H9 (cell line): ENCODE measurements around the gene RNF5. TPM values are rescaled to one million over a fixed set of nuclear protein-coding genes. Genes with fewer than 3 reads are reported as not detected.

Experiments used
- DNase-seq: peaks from one replicate; pipeline ENCODE4 v3.0.0-alpha.2; 2017
- H2AFZ ChIP-seq: one replicate; pipeline ENCODE4 v1.6.1; 2013; ENCODE audit warnings: mild to moderate bottlenecking, low read length, control low read depth, moderate library complexity
- H2AK5ac ChIP-seq: 2 replicates; pipeline ENCODE4 v1.6.1; 2013; ENCODE audit warnings: low read length, control low read depth, mixed read lengths; ENCODE audit not compliant: insufficient read length
- H2BK120ac ChIP-seq: one replicate; pipeline ENCODE4 v1.6.1; 2013; ENCODE audit warnings: low read depth, mild to moderate bottlenecking, low read length, control low read depth, inconsistent platforms; ENCODE audit not compliant: poor library complexity, severe bottlenecking
- H2BK12ac ChIP-seq: 2 replicates; pipeline ENCODE4 v1.6.1; 2013; ENCODE audit warnings: low read length, control low read depth, mixed read lengths, low read depth; ENCODE audit not compliant: insufficient read length
- H2BK15ac ChIP-seq: 2 replicates; pipeline ENCODE4 v1.6.1; 2013; ENCODE audit warnings: low read depth, low read length, control low read depth
- H2BK20ac ChIP-seq: one replicate; pipeline ENCODE4 v1.6.1; 2013; ENCODE audit warnings: low read depth, mild to moderate bottlenecking, low read length, control low read depth, inconsistent platforms; ENCODE audit not compliant: poor library complexity, severe bottlenecking
- H2BK5ac ChIP-seq: 2 replicates; pipeline ENCODE4 v1.6.1; 2013; ENCODE audit warnings: low read length, control low read depth, mixed read lengths; ENCODE audit not compliant: insufficient read length
- H3K14ac ChIP-seq: 2 replicates; pipeline ENCODE4 v1.6.1; 2013; ENCODE audit warnings: low read length, control low read depth; ENCODE audit not compliant: insufficient read depth
- H3K18ac ChIP-seq: 2 replicates; pipeline ENCODE4 v1.6.1; 2013; ENCODE audit warnings: low read depth, mild to moderate bottlenecking, mixed read lengths, low read length, control low read depth; ENCODE audit not compliant: insufficient read length
- H3K23ac ChIP-seq: 2 replicates; pipeline ENCODE4 v1.6.1; 2013; ENCODE audit warnings: low read length, control low read depth, mixed read lengths, low read depth; ENCODE audit not compliant: insufficient read length
- H3K23me2 ChIP-seq: 2 replicates; pipeline ENCODE4 v1.6.1; 2013; ENCODE audit warnings: low read depth, mild to moderate bottlenecking, mixed read lengths, low read length, control low read depth; ENCODE audit not compliant: insufficient read length, poor library complexity, severe bottlenecking
- H3K27ac ChIP-seq: 2 replicates; pipeline ENCODE4 v1.5.1; 2013; ENCODE audit warnings: low read length, control low read depth, mixed read lengths, low read depth; ENCODE audit not compliant: insufficient read length
- H3K27me3 ChIP-seq: 2 replicates; pipeline ENCODE4 v1.6.1; 2013; ENCODE audit warnings: low read length, control low read depth, inconsistent platforms; ENCODE audit not compliant: insufficient read depth
- H3K4ac ChIP-seq: 2 replicates; pipeline ENCODE4 v1.6.1; 2013; ENCODE audit warnings: low read depth, mild to moderate bottlenecking, control low read depth, inconsistent platforms, low read length, moderate library complexity
- H3K4me1 ChIP-seq: 2 replicates; pipeline ENCODE4 v1.6.1; 2013; ENCODE audit warnings: low read length, control low read depth, inconsistent platforms; ENCODE audit not compliant: insufficient read depth
- H3K4me2 ChIP-seq: 2 replicates; pipeline ENCODE4 v1.6.1; 2013; ENCODE audit warnings: low read length, control low read depth, mixed read lengths; ENCODE audit not compliant: insufficient read length, insufficient read depth
- H3K56ac ChIP-seq: 2 replicates; pipeline ENCODE4 v1.6.1; 2013; ENCODE audit warnings: low read depth, mild to moderate bottlenecking, mixed read lengths, low read length, control low read depth; ENCODE audit not compliant: insufficient read length
- H3K79me1 ChIP-seq: 2 replicates; pipeline ENCODE4 v1.6.1; 2013; ENCODE audit warnings: low read depth, mild to moderate bottlenecking, moderate library complexity, low read length, control low read depth, inconsistent platforms; ENCODE audit not compliant: insufficient read depth, poor library complexity, severe bottlenecking
- H3K79me2 ChIP-seq: 2 replicates; pipeline ENCODE4 v1.6.1; 2013; ENCODE audit warnings: low read length, control low read depth, inconsistent platforms; ENCODE audit not compliant: insufficient read depth
- H3K9ac ChIP-seq: 2 replicates; pipeline ENCODE4 v1.6.1; 2013; ENCODE audit warnings: low read length, control low read depth, mixed read lengths; ENCODE audit not compliant: insufficient read length; ENCODE audit errors: extremely low read depth
- H3K9me3 ChIP-seq: one replicate; pipeline ENCODE4 v1.6.1; 2013; ENCODE audit warnings: low read depth, low read length, inconsistent platforms; ENCODE audit not compliant: control insufficient read depth
- H3T11ph ChIP-seq: one replicate; pipeline ENCODE4 v1.6.1; 2013; ENCODE audit warnings: mild to moderate bottlenecking, low read length, control low read depth, inconsistent platforms
- H4K20me1 ChIP-seq: one replicate; pipeline ENCODE4 v1.6.1; 2013; ENCODE audit not compliant: control insufficient read depth, insufficient read length, insufficient read depth
- H4K5ac ChIP-seq: 2 replicates; pipeline ENCODE4 v1.6.1; 2013; ENCODE audit warnings: low read depth, mild to moderate bottlenecking, mixed read lengths, low read length, control low read depth; ENCODE audit not compliant: insufficient read length
- H4K8ac ChIP-seq: replicated peaks from 2 replicates; pipeline ENCODE4 v1.6.1; 2013; ENCODE audit warnings: low read length, control low read depth, mixed read lengths, low read depth; ENCODE audit not compliant: insufficient read length
- H4K91ac ChIP-seq: 2 replicates; pipeline ENCODE4 v1.6.1; 2013; ENCODE audit warnings: low read depth, mild to moderate bottlenecking, moderate library complexity, mixed read lengths, low read length, control low read depth; ENCODE audit not compliant: insufficient read length
- H3K27ac Mint-ChIP-seq, 3 experiments: 2 replicates in 2 of 3; 3 replicates in 1 of 3; pipeline ENCODE4 v1.8.0; 2020 to 2021; ENCODE audit warnings: mixed read lengths in 3 of 3, mild to moderate bottlenecking in 1 of 3, moderate library complexity in 1 of 3
- H3K27me3 Mint-ChIP-seq: 2 replicates; pipeline ENCODE4 v1.8.0; 2021; ENCODE audit warnings: low read depth, mild to moderate bottlenecking, moderate library complexity, mixed read lengths
- H3K36me3 Mint-ChIP-seq, 3 experiments: 2 replicates in 2 of 3; 3 replicates in 1 of 3; pipeline ENCODE4 v1.8.0; 2020 to 2021; ENCODE audit warnings: low read depth in 3 of 3, mixed read lengths in 3 of 3; ENCODE audit not compliant: insufficient read depth in 1 of 3
- H3K4me1 Mint-ChIP-seq, 2 experiments: 2 replicates each; pipeline ENCODE4 v1.8.0; 2020; ENCODE audit warnings: mixed read lengths in 2 of 2
- H3K4me3 Mint-ChIP-seq, 2 experiments: 2 replicates in 1 of 2; 3 replicates in 1 of 2; pipeline ENCODE4 v1.8.0; 2020 to 2021; ENCODE audit warnings: mild to moderate bottlenecking in 2 of 2, mixed read lengths in 2 of 2, moderate library complexity in 1 of 2
- H3K9me3 Mint-ChIP-seq, 2 experiments: 2 replicates in 1 of 2; 3 replicates in 1 of 2; pipeline ENCODE4 v1.8.0; 2020; ENCODE audit warnings: mild to moderate bottlenecking in 2 of 2, mixed read lengths in 2 of 2, moderate library complexity in 1 of 2
- WGBS: extraction: QIAGEN DNeasy Blood & Tissue Kit; methylation state at CpG from one replicate; pipeline ENCODE4 v1.1.7; 2013; ENCODE audit warnings: missing lambda C conversion rate, low lambda C conversion rate, mixed read lengths; ENCODE audit not compliant: insufficient read length; ENCODE audit errors: extremely low coverage; 5-methylcytosine and 5-hydroxymethylcytosine counted together
- total RNA-seq: library from RNA; stranded (reverse); gene quantifications from 2 replicates; pipeline ENCODE4 v1.2.1, GENCODE V29; 2021
- TF ChIP-seq, protein P1 (sequence below): fragments of 200-600 bp; sonication (generic); conservative IDR thresholded peaks from 3 replicates; pipeline ENCODE4 v1.8.0; 2021; ENCODE audit warnings: antibody characterized with exemption, mild to moderate bottlenecking

RNF5 gene
- total RNA-seq, 1 experiment from 2014 or later = 116 TPM

DNA sequence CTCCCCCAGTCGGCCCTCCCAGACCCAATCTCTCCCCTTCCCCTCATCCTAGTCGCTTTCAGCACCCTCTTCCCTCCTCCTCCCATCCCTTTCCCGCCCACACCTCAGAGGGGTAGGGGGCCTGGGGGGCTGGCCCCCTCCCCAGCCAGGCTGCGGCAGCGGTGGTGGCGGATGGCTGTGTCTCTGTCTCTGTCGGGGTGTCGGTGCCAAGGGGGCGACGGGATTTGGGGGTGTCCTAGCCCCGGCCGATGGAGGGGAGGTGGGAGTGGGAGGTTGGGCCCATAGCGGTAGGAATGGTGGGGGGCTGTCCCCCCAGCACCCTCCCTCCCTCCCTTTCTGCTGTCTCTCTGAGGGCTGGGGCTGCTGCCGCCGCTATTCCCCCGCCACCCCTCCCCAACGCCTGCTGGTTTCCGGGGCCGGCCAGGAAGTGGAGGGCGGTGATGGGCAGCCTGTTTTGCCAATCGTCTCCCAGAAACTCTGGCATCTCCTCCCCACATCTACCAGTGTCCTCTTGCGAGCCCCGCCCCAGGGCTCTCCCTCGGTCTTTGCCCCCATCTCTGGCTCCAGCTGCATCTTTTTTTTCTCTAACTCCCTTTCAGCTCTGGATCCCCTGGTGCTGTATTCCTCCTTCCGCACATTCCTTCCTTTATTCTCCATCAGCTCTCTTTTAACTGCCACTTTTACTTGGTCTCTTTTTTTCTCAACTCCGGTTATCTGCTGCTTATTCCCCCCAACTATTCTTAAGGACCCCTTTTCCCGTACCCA lies 2.3 kb upstream of the RNF5 start, which contains the start of gene AGPAT1:
Gene AGPAT1 (minus strand): TSS at position 374 of the 765 bp plus-strand sequence. CDS start 4,588 bp downstream, outside the sequence.
- Mint-ChIP-seq H3K9me3 (no peaks in the 10 kb centered on the region; a peak in 1 of 5 replicates), H3K27ac (peak within 1 kb of the TSS; percentile 98), H3K4me3 (peak within 1 kb of the TSS; percentile 83 to 86), H3K36me3 (peaks cover 22 to 34% (median 33%) of the 10 kb centered on the region in 3 experiments), H3K27me3 (no peaks in the 10 kb centered on the region; the same call in 1 of the 2 replicates), H3K4me1 (peaks cover 38 to 47% of the 10 kb centered on the region in 2 experiments)
- TF ChIP-seq, protein P1, sequence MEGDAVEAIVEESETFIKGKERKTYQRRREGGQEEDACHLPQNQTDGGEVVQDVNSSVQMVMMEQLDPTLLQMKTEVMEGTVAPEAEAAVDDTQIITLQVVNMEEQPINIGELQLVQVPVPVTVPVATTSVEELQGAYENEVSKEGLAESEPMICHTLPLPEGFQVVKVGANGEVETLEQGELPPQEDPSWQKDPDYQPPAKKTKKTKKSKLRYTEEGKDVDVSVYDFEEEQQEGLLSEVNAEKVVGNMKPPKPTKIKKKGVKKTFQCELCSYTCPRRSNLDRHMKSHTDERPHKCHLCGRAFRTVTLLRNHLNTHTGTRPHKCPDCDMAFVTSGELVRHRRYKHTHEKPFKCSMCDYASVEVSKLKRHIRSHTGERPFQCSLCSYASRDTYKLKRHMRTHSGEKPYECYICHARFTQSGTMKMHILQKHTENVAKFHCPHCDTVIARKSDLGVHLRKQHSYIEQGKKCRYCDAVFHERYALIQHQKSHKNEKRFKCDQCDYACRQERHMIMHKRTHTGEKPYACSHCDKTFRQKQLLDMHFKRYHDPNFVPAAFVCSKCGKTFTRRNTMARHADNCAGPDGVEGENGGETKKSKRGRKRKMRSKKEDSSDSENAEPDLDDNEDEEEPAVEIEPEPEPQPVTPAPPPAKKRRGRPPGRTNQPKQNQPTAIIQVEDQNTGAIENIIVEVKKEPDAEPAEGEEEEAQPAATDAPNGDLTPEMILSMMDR = no peak
- H3K79me2 ChIP-seq = peaks cover 18% of the 10 kb centered on the region; the same call in 1 of the 2 replicates
- peak within 1 kb of the TSS; percentile 90 for H3K18ac ChIP-seq
- no peak within 1 kb of the TSS for H2BK12ac ChIP-seq
- peak within 1 kb of the TSS; percentile 51 for H2BK120ac ChIP-seq
- no peaks in the 10 kb centered on the region for H4K20me1 ChIP-seq
- no peak within 1 kb of the TSS; the same call in 1 of the 2 replicates for H3K4ac ChIP-seq
- H2AFZ ChIP-seq = no peak within 1 kb of the TSS
- no peaks in the 10 kb centered on the region for H3K27me3 ChIP-seq
- peaks cover 22% of the 10 kb centered on the region for H3K23me2 ChIP-seq
- H3K4me1 ChIP-seq = peaks cover 7% of the 10 kb centered on the region
- no peak within 1 kb of the TSS for H2BK15ac ChIP-seq
- H3K14ac ChIP-seq = peak within 1 kb of the TSS; percentile 86; the same call in 1 of the 2 replicates
- no CpG with 5 or more reads among the region's 27 CpGs for WGBS
- no peaks in the 10 kb centered on the region for H3K79me1 ChIP-seq
- H3K27ac ChIP-seq = peak within 1 kb of the TSS; percentile 68
- no peak within 1 kb of the TSS for H4K5ac ChIP-seq
- H2BK5ac ChIP-seq = peak within 1 kb of the TSS; percentile 11
- H3K56ac ChIP-seq = no peak within 1 kb of the TSS
- peak within 1 kb of the TSS; percentile 83 for H3K4me2 ChIP-seq
- H4K8ac ChIP-seq = no peak within 1 kb of the TSS
- no peak within 1 kb of the TSS for H4K91ac ChIP-seq
- H3K23ac ChIP-seq = no peak within 1 kb of the TSS
- no peaks in the 10 kb centered on the region for H3K9me3 ChIP-seq
- peak within 1 kb of the TSS; percentile 30 for H2AK5ac ChIP-seq
- peak within 1 kb of the TSS; percentile 76 for H3T11ph ChIP-seq
- peak; percentile 97 for DNase-seq
- peak within 1 kb of the TSS; percentile 83 for H3K9ac ChIP-seq
- H2BK20ac ChIP-seq = no peak within 1 kb of the TSS
